NT2/D1 (cell line): ENCODE results near the gene ALDOB.

Experiments used
- DNase-seq: peaks from one replicate; pipeline ENCODE4 v3.0.0-alpha.2; 2011; ENCODE audit warnings: low read depth, low spot score
- H3K27me3 ChIP-seq: 2 replicates; pipeline ENCODE4 v1.6.0; 2011; ENCODE audit warnings: mild to moderate bottlenecking; ENCODE audit not compliant: insufficient read length, insufficient read depth
- H3K36me3 ChIP-seq: 2 replicates; pipeline ENCODE4 v1.6.1; 2011; ENCODE audit warnings: mild to moderate bottlenecking, low read length, mixed read lengths; ENCODE audit not compliant: insufficient read depth, insufficient read length
- H3K4me1 ChIP-seq: 2 replicates; pipeline ENCODE4 v1.5.1; 2011; ENCODE audit not compliant: insufficient read depth, insufficient read length
- H3K4me3 ChIP-seq: 2 replicates; pipeline ENCODE4 v1.5.1; 2011; ENCODE audit warnings: low read depth; ENCODE audit not compliant: insufficient read length
- H3K9ac ChIP-seq: 2 replicates; pipeline ENCODE4 v1.6.0; 2011; ENCODE audit warnings: low read depth; ENCODE audit not compliant: insufficient read length
- H3K9me3 ChIP-seq: 2 replicates; pipeline ENCODE4 v1.5.1; 2011; ENCODE audit warnings: mild to moderate bottlenecking, low read length; ENCODE audit not compliant: insufficient read depth
- SUZ12 ChIP-seq: IDR thresholded peaks from 2 replicates; pipeline ENCODE4 v1.6.1; 2011; ENCODE audit not compliant: insufficient read length, insufficient read depth; ENCODE audit errors: extremely low read depth
- YY1 ChIP-seq: IDR thresholded peaks from 2 replicates; pipeline ENCODE4 v1.6.1; 2011; ENCODE audit not compliant: insufficient read length, insufficient read depth
- ZNF274 ChIP-seq: IDR thresholded peaks from 2 replicates; pipeline ENCODE4 v1.6.1; 2011; ENCODE audit warnings: mild to moderate bottlenecking, low read depth, low read length

The ALDOB gene

DNA sequence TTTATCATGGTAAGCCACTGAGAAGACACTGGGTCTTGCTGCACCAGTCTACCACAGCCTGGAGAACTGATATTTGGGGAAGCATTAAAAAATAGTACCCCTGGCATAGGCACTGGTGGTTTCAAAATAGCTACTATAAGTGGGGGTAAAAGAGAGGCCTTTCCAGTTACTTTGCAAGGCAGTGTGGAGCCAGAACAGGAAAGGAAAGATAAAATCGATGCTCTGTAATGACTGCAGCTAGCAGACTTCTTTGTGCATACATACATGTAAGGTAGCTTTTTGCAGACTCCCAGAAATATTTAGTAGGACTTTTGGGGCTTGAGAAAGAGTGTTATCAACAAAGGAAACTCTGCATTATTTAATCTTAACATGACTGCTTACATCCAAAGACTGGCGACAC is 31.3 kb upstream of the ALDOB start:
- no peak for DNase-seq
- Histone ChIP-seq H3K9me3 (no peaks in the 10 kb centered on the region), H3K4me1 (no peaks in the 10 kb centered on the region), H3K9ac (no peak overlapping the region), H3K27me3 (no peaks in the 10 kb centered on the region), H3K4me3 (no peak overlapping the region), H3K36me3 (no peaks in the 10 kb centered on the region)
- no peak for TF ChIP-seq SUZ12
- TF ChIP-seq YY1, result no peak
- TF ChIP-seq ZNF274, result no peak

DNA sequence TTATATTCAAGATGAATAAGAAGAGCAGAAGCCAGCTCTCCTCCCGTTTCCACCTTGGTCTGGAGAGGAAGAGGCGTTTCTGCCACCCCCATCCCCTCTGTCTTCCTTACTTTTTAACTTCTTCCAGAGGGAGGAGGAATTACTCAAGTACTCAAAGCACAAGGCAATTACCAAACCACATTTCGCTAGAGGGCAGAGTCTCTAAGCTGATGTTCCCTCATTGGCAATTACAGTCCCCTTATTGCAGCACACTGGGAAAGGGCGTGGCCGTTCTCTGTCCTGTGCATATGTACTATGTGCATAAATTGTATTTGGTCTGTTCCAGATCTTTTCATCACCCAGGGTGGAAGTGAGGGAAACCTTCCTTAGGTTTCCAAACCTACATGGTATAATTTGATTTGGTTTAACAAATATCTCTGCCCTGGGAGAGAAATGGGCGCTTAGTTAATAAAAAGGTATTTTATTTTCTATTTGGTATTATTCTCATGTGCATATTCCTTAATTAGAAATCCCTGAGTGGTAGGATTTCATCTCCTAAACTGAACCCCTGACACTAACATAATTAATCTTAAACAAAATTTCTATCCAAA is 29.8 kb upstream of the ALDOB start:
- Histone ChIP-seq H3K27me3 (no peaks in the 10 kb centered on the region), H3K9ac (no peak overlapping the region), H3K9me3 (no peaks in the 10 kb centered on the region), H3K4me3 (no peak overlapping the region), H3K36me3 (no peaks in the 10 kb centered on the region), H3K4me1 (no peaks in the 10 kb centered on the region)
- DNase-seq, result no peak
- TF ChIP-seq SUZ12, result no peak
- no peak for TF ChIP-seq ZNF274
- no peak for TF ChIP-seq YY1

DNA sequence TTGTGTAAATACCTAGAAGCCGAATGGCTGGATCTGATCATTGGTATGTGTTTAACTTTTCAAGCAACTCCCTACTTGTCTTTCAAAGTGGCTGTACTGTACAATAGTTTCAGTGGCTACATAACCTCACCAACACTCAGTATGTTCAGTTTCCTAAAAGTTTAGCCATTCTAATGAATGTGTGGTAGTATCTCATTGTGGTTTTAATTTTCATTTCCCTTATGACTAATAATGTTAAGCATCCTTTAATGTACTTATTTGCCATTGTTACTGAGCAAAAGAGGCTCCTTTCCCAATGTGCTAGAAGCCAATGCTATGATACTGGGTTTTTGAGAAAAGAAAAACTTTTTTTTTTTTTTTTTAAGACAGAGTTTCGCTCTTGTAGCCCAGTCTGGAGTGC is 27.8 kb upstream of the ALDOB start:
- DNase-seq, result no peak

GRCh38 chr9:101462558-101462957 is 27.0 kb upstream of the ALDOB start:
- TF ChIP-seq ZNF274 (no peak), SUZ12 (no peak), YY1 (no peak)
- H3K36me3 ChIP-seq, result no peaks in the 10 kb centered on the region
- no peaks in the 10 kb centered on the region for H3K27me3 ChIP-seq
- no peak overlapping the region for H3K4me3 ChIP-seq
- no peaks in the 10 kb centered on the region for H3K4me1 ChIP-seq
- no peak overlapping the region for H3K9ac ChIP-seq
- no peaks in the 10 kb centered on the region for H3K9me3 ChIP-seq
- DNase-seq, result no peak

More for the DNA sequence above, 27.8 kb upstream of the ALDOB start:
- Histone ChIP-seq H3K4me3 (no peak overlapping the region), H3K36me3 (no peaks in the 10 kb centered on the region), H3K9ac (no peak overlapping the region), H3K27me3 (no peaks in the 10 kb centered on the region), H3K9me3 (no peaks in the 10 kb centered on the region), H3K4me1 (no peaks in the 10 kb centered on the region)
- no peak for TF ChIP-seq YY1
- no peak for TF ChIP-seq ZNF274
- TF ChIP-seq SUZ12, result no peak

- no peak for TF ChIP-seq ZNF274
- TF ChIP-seq SUZ12, result no peak
- TF ChIP-seq YY1, result no peak
- Histone ChIP-seq H3K4me3 (no peak overlapping the region), H3K9me3 (no peaks in the 10 kb centered on the region), H3K36me3 (no peaks in the 10 kb centered on the region), H3K4me1 (no peaks in the 10 kb centered on the region), H3K9ac (no peak overlapping the region), H3K27me3 (no peaks in the 10 kb centered on the region)
- DNase-seq, result no peak
Measured at GRCh38 chr9:101460965-101461364, 25.4 kb upstream of the ALDOB start.

GRCh38 chr9:101458963-101459631 is 23.5 kb upstream of the ALDOB start:
- DNase-seq, result peak; percentile 77
- Histone ChIP-seq H3K36me3 (no peaks in the 10 kb centered on the region), H3K9me3 (no peaks in the 10 kb centered on the region), H3K4me3 (no peak overlapping the region), H3K27me3 (no peaks in the 10 kb centered on the region), H3K9ac (no peak overlapping the region), H3K4me1 (no peaks in the 10 kb centered on the region)
- no peak for TF ChIP-seq SUZ12
- no peak for TF ChIP-seq YY1
- no peak for TF ChIP-seq ZNF274

DNA sequence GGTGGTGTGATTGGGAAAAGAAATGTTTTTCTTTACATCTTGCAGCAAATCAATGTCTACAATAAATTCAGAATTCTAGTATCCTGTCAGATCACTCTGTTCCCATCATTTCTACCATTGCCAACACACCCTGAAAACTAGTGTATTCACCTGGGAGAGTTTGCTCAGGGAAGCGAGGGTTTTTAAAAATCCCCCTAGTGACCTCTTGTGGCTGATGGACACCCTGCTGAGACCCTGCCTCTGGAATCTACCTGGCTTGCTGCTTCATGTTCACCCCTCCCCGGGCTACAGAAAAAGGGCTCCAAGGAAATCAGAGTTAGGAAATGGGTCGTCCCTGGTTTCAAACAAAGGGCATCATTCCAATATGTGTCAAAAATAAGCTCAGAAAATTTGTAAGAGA is 21.4 kb upstream of the ALDOB start:
- no peak for TF ChIP-seq SUZ12
- no peak for TF ChIP-seq YY1
- DNase-seq, result no peak

More for the DNA sequence above, 21.4 kb upstream of the ALDOB start:
- no peak overlapping the region for H3K9ac ChIP-seq
- H3K4me3 ChIP-seq, result no peak overlapping the region
- no peaks in the 10 kb centered on the region for H3K4me1 ChIP-seq
- H3K36me3 ChIP-seq, result no peaks in the 10 kb centered on the region
- peaks cover 15% of the 10 kb centered on the region for H3K9me3 ChIP-seq
- no peaks in the 10 kb centered on the region for H3K27me3 ChIP-seq
